ELF-1 (cell line): ENCODE results near the gene CTAG1B.
"Not testable (repeated sequence)": the region's sequence is repeated elsewhere in the genome, so short reads cannot be mapped to it uniquely, and the experiment has no call there.

Experiments
- DNase-seq: peaks from one replicate; pipeline ENCODE4 v3.0.0-alpha.2; 2016; ENCODE audit warnings: low read depth, low spot score

Gene CTAG1B

DNA sequence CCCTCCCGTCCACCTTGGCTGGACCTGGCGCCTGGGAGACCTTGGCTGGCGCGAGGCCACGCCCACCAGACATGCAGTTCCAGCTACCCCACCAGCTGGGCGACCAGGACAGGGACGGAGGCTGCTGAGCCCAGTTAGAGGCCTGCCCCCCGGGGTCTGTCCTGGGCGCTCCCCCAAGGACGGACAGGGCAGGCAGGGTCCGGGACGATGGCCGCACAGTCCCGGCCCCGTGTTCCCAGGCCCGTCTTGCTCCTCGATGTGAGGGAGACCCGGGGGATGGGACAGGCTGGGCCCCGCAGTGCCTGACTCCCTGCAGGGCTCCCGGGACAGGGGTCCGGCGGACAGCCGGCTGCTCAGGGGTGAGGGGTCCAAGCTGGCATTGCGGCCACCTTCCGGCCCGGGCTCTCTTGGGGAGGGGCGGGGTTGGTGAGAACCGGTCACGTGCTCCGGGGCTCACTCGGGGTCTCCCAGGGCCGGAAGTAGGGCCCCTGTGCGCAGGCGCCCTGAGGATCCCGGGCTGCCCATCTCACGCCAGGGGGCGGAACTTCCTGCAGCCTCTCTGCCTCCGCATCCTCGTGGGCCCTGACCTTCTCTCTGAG lies 34.4 kb downstream of the CTAG1B start, which contains the start of gene CTAG1A:
Gene CTAG1A, plus strand, starts transcription at position 549 of the 599 bp plus-strand sequence. CDS start 74 bp downstream, outside the sequence.
- DNase-seq = not testable (repeated sequence)

- not testable (repeated sequence) for DNase-seq
Observed at GRCh38 chrX:154582994-154583393, 36.1 kb downstream of the CTAG1B start.

- not testable (repeated sequence) for DNase-seq
Observed at GRCh38 chrX:154575076-154575475, 44.0 kb downstream of the CTAG1B start.

DNA sequence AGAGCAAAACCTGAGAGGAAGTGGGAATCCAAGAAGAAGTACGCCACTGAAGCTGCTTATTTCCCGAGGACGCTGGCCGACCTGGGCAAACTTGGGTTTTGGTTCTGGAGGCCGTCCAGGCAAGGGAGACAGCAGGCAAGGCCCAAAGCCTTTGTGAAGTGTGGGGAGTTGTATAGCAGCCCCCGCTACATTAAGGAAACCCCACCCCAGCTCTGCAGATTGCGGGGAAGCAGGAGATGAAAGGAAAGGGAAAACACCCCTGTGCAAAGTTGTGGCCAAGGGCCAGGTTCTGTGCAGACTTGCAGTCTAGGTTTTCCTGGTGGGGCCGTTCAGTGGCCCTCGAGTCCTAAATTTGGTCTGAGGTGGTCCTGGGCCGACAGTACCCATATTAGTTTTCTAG lies 46.0 kb downstream of the CTAG1B start:
- not testable (repeated sequence) for DNase-seq

- not testable (repeated sequence) for DNase-seq
Observed at GRCh38 chrX:154570361-154570760, 48.7 kb downstream of the CTAG1B start.
